SK-N-SH (cell line): ENCODE data around the gene RBPJL. TPM values are rescaled to one million over a fixed set of nuclear protein-coding genes. Genes with fewer than 3 reads are reported as not detected.

Experiments
- CTCF ChIA-PET: fragments of 300-600, 350-600 bp; formaldehyde crosslinking; extraction: SDS; loops from one replicate; lab custom pipeline; 2021; lab: Yijun Ruan, JAX
- POLR2A ChIA-PET: fragments of 350-600 bp; sonication (Branson Sonifier 250); formaldehyde crosslinking; extraction: SDS; loops from one replicate; lab custom pipeline; 2020; ENCODE audit warnings: antibody characterized with exemption, inconsistent platforms; lab: Yijun Ruan, JAX
- DNase-seq: peaks from one replicate; pipeline ENCODE4 v3.0.0; 2012
- H2AFZ ChIP-seq: fragments of 200-600 bp; sonication (generic); 2 replicates; pipeline ENCODE4 v1.8.1; 2016; ENCODE audit warnings: antibody characterized with exemption, mild to moderate bottlenecking, low read depth
- H3F3A ChIP-seq: fragments of 200-600 bp; sonication (generic); replicated peaks from 2 replicates; pipeline ENCODE3; 2016; ENCODE audit warnings: antibody characterized with exemption, mild to moderate bottlenecking; ENCODE audit not compliant: insufficient read depth
- H3K27ac ChIP-seq, 2 experiments: fragments of 200-500 bp in 1 of 2; fragments of 200-600 bp in 1 of 2; sonication (Bioruptor generic) in 1 of 2; sonication (generic), shearing (Covaris generic) in 1 of 2; 2 replicates each; pipeline versions ENCODE4 v1.5.1 to v1.6.1; 2014 to 2016; ENCODE audit warnings: low read depth in 2 of 2, inconsistent platforms in 1 of 2, low read length in 1 of 2, mild to moderate bottlenecking in 1 of 2, mixed read lengths in 1 of 2
- H3K27me3 ChIP-seq: fragments of 200-600 bp; sonication (generic), shearing (Covaris generic); 2 replicates; pipeline ENCODE4 v1.6.1; 2016; ENCODE audit warnings: mixed run types; ENCODE audit not compliant: insufficient read depth
- H3K36me3 ChIP-seq, 2 experiments: fragments of 200-500 bp in 1 of 2; fragments of 200-600 bp in 1 of 2; sonication (Bioruptor generic) in 1 of 2; sonication (generic) in 1 of 2; replicated peaks in 1 of 2; 2 replicates each; pipeline versions ENCODE3 to v1.5.1; 2014 to 2016; ENCODE audit warnings: low read length in 1 of 2, mild to moderate bottlenecking in 1 of 2; ENCODE audit not compliant: insufficient read depth in 2 of 2, control insufficient read depth in 1 of 2
- H3K4me1 ChIP-seq, 2 experiments: fragments of 200-500 bp in 1 of 2; fragments of 200-600 bp in 1 of 2; sonication (Bioruptor generic) in 1 of 2; sonication (generic), shearing (Covaris generic) in 1 of 2; 2 replicates each; pipeline versions ENCODE4 v1.5.1 to v1.6.1; 2014 to 2016; ENCODE audit warnings: low read depth in 1 of 2, low read length in 1 of 2, mixed run types in 1 of 2; ENCODE audit not compliant: insufficient read depth in 2 of 2, control insufficient read depth in 1 of 2
- H3K4me2 ChIP-seq: fragments of 200-600 bp; sonication (generic), shearing (Covaris generic); 2 replicates; pipeline ENCODE4 v1.6.1; 2017; ENCODE audit warnings: mixed run types
- H3K4me3 ChIP-seq, 2 experiments: fragments of 200-500 bp in 1 of 2; fragments of 200-600 bp in 1 of 2; sonication (Bioruptor generic) in 1 of 2; sonication (generic), shearing (Covaris generic) in 1 of 2; 2 replicates each; pipeline versions ENCODE4 v1.5.1 to v1.8.1; 2014 to 2016; ENCODE audit warnings: low read depth in 2 of 2, inconsistent platforms in 1 of 2, low read length in 1 of 2, mild to moderate bottlenecking in 1 of 2, mixed read lengths in 1 of 2, moderate library complexity in 1 of 2
- H3K79me2 ChIP-seq: fragments of 200-600 bp; sonication (generic); 2 replicates; pipeline ENCODE4 v1.8.1; 2017; ENCODE audit warnings: mild to moderate bottlenecking; ENCODE audit not compliant: insufficient read depth
- H3K9ac ChIP-seq: fragments of 200-600 bp; sonication (generic); 2 replicates; pipeline ENCODE4 v1.6.1; 2017; ENCODE audit warnings: mixed run types
- H3K9me2 ChIP-seq: fragments of 200-600 bp; sonication (generic); 2 replicates; pipeline ENCODE4 v1.6.1; 2017; ENCODE audit warnings: mixed run types
- H3K9me3 ChIP-seq: fragments of 200-600 bp; sonication (generic); 2 replicates; pipeline ENCODE4 v1.6.1; 2017; ENCODE audit warnings: mixed run types, mild to moderate bottlenecking, moderate library complexity
- H4K20me1 ChIP-seq: fragments of 200-600 bp; sonication (generic); 2 replicates; pipeline ENCODE4 v1.6.1; 2017; ENCODE audit warnings: mild to moderate bottlenecking, mixed run types; ENCODE audit not compliant: insufficient read depth
- CHD2 ChIP-seq: fragments of 150-350 bp; IDR thresholded peaks from 2 replicates; pipeline ENCODE4 v1.6.1; 2018; ENCODE audit warnings: low read length; ENCODE audit not compliant: partially characterized antibody
- FOSL2 ChIP-seq: IDR thresholded peaks from 2 replicates; pipeline ENCODE4 v1.4.0; 2012; ENCODE audit warnings: low read depth, mild to moderate bottlenecking, moderate library complexity, borderline replicate concordance
- FOXM1 ChIP-seq: IDR thresholded peaks from 2 replicates; pipeline ENCODE4 v1.4.0; 2012; ENCODE audit warnings: low read depth, mild to moderate bottlenecking
- GATA2 ChIP-seq: sonication (generic); formaldehyde crosslinking; IDR thresholded peaks from 2 replicates; pipeline ENCODE4 v1.5.0; 2020; ENCODE audit warnings: mild to moderate bottlenecking, missing genetic modification reagents
- JUND ChIP-seq: IDR thresholded peaks from 2 replicates; pipeline ENCODE4 v1.4.0; 2012
- MXI1 ChIP-seq: IDR thresholded peaks from 2 replicates; pipeline ENCODE4 v1.6.1; 2012; ENCODE audit warnings: mild to moderate bottlenecking, low read depth, low read length, improper control_type of control experiment
- NFIC ChIP-seq: IDR thresholded peaks from 2 replicates; pipeline ENCODE4 v1.4.0; 2012; ENCODE audit warnings: borderline replicate concordance
- POLR2AphosphoS5 ChIP-seq: IDR thresholded peaks from 2 replicates; pipeline ENCODE4 v1.6.1; 2012; ENCODE audit warnings: low read depth, low read length
- RCOR1 ChIP-seq: fragments of 150-350 bp; IDR thresholded peaks from 2 replicates; pipeline ENCODE4 v1.6.1; 2017; ENCODE audit warnings: antibody characterized with exemption, low read length
- SMC3 ChIP-seq: IDR thresholded peaks from 2 replicates; pipeline ENCODE4 v1.6.1; 2012; ENCODE audit warnings: low read depth, low read length, improper control_type of control experiment
- TAF1 ChIP-seq: IDR thresholded peaks from 2 replicates; pipeline ENCODE4 v1.6.1; 2012; ENCODE audit warnings: low read depth, mild to moderate bottlenecking, low read length, moderate library complexity, borderline replicate concordance
- TCF12 ChIP-seq: IDR thresholded peaks from 2 replicates; pipeline ENCODE4 v1.4.0; 2012
- TEAD4 ChIP-seq: IDR thresholded peaks from 2 replicates; pipeline ENCODE4 v1.4.0; 2012; ENCODE audit warnings: mild to moderate bottlenecking, borderline replicate concordance; ENCODE audit not compliant: insufficient read depth
- WGBS: methylation state at CpG from one replicate; pipeline ENCODE4 v1.1.6; 2017; ENCODE audit warnings: low lambda C conversion rate; 5-methylcytosine and 5-hydroxymethylcytosine counted together
- polyA plus RNA-seq, 3 experiments: library from polyadenylated mRNA; depleted of rRNA; stranded (reverse); fragments of >200 nt; gene quantifications; 2 replicates each; pipeline ENCODE4 v1.2.3, GENCODE V29; 2012
- TF ChIP-seq, protein P1 (sequence below): IDR thresholded peaks from 2 replicates; pipeline ENCODE4 v1.4.0; 2012; ENCODE audit warnings: low read depth, borderline replicate concordance
- TF ChIP-seq, protein P2 (sequence below): IDR thresholded peaks from 2 replicates; pipeline ENCODE4; 2012

Gene RBPJL
- polyA plus RNA-seq, 1 of the 3 experiments (the other 2 are of a cell fraction) = not detected

DNA sequence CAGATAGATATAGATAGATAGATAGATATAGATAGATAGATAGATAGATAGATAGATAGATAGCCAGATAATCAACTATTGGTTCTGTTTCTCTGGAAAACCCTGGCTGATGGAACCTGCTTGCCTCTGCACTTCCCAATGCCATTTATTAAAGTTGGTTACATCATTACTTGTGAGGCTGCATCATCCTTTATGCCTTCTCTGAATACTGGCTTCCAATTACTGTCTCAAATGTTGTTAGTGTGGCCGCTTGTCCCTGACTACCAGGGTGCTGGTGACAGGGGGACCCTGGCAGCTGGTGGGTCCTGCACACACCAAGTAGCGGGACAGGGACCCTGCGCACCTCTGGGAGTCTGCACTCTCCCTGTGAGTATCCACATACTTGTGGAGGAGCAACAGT, 48.4 kb upstream of the RBPJL start:
- Histone ChIP-seq H3K79me2 (no peaks in the 10 kb centered on the region), H3K27ac (no peak overlapping the region), H3K4me2 (no peak overlapping the region), H3K27me3 (peaks cover 39% of the 10 kb centered on the region), H3F3A (no peaks in the 10 kb centered on the region), H3K4me3 (no peak overlapping the region), H3K4me1 (no peaks in the 10 kb centered on the region), H2AFZ (no peak overlapping the region), H3K9ac (no peak overlapping the region), H4K20me1 (no peaks in the 10 kb centered on the region), H3K9me3 (no peaks in the 10 kb centered on the region), H3K36me3 (no peaks in the 10 kb centered on the region), H3K9me2 (no peaks in the 10 kb centered on the region)
- no peak for DNase-seq
- WGBS = 25% methylated on average over 3 of the region's 3 CpGs
- POLR2A ChIA-PET = no interaction called here
- TF ChIP-seq, protein P1, sequence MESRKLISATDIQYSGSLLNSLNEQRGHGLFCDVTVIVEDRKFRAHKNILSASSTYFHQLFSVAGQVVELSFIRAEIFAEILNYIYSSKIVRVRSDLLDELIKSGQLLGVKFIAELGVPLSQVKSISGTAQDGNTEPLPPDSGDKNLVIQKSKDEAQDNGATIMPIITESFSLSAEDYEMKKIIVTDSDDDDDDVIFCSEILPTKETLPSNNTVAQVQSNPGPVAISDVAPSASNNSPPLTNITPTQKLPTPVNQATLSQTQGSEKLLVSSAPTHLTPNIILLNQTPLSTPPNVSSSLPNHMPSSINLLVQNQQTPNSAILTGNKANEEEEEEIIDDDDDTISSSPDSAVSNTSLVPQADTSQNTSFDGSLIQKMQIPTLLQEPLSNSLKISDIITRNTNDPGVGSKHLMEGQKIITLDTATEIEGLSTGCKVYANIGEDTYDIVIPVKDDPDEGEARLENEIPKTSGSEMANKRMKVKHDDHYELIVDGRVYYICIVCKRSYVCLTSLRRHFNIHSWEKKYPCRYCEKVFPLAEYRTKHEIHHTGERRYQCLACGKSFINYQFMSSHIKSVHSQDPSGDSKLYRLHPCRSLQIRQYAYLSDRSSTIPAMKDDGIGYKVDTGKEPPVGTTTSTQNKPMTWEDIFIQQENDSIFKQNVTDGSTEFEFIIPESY = no peak
- TF ChIP-seq TAF1 = no peak
- no peak for TF ChIP-seq NFIC
- no peak for TF ChIP-seq MXI1
- no peak for TF ChIP-seq FOXM1
- TF ChIP-seq RCOR1 = no peak
- no peak for TF ChIP-seq TCF12
- TF ChIP-seq GATA2 (CRISPR knock-in tag) = no peak
- no peak for TF ChIP-seq CHD2
- CTCF ChIA-PET = no interaction called here

DNA sequence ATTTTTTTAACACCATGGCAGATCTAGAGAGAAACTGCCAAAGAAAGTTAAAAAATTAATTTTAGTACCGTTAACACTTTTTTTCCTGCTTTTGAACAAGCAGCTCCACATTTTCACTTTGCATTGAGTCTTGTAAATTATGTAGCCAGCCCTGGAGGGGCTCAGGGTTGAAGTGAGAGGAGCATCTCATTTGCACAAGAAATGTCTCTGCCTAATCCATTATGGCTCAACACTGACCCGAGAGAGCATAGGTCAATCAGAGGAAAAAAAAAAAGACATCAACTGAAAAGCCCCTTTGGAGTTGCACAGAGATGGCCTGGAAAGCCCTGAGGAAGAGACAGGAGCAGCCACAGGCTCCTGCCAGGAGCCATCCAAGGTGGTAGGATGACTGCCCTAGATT, 48.0 kb upstream of the RBPJL start:
- Histone ChIP-seq H3K9me3 (no peaks in the 10 kb centered on the region), H3K4me3 (no peak overlapping the region), H3K9me2 (no peaks in the 10 kb centered on the region), H3K4me1 (no peaks in the 10 kb centered on the region), H2AFZ (no peak overlapping the region), H3K4me2 (no peak overlapping the region), H3K79me2 (no peaks in the 10 kb centered on the region)
- no peak for DNase-seq
- TF ChIP-seq TAF1 (no peak), FOXM1 (no peak), FOSL2 (no peak), NFIC (no peak), TEAD4 (no peak), JUND (no peak), POLR2AphosphoS5 (no peak), SMC3 (no peak)
- TF ChIP-seq, protein P1 = no peak
- TF ChIP-seq, protein P2, sequence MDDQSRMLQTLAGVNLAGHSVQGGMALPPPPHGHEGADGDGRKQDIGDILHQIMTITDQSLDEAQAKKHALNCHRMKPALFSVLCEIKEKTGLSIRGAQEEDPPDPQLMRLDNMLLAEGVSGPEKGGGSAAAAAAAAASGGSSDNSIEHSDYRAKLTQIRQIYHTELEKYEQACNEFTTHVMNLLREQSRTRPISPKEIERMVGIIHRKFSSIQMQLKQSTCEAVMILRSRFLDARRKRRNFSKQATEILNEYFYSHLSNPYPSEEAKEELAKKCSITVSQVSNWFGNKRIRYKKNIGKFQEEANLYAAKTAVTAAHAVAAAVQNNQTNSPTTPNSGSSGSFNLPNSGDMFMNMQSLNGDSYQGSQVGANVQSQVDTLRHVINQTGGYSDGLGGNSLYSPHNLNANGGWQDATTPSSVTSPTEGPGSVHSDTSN = no peak
- TF ChIP-seq, all 33 proteins: peak for 0
- no peaks in the 10 kb centered on the region for H3K36me3 ChIP-seq
- H3K9ac ChIP-seq = no peak overlapping the region
- H3K27me3 ChIP-seq = peaks cover 35% of the 10 kb centered on the region
- H3F3A ChIP-seq = no peaks in the 10 kb centered on the region
- H4K20me1 ChIP-seq = no peaks in the 10 kb centered on the region
- whole genome bisulfite sequencing = 6% methylated on average over 2 of the region's 2 CpGs
- CTCF ChIA-PET = no interaction called here
- POLR2A ChIA-PET = no interaction called here
- no peak overlapping the region for H3K27ac ChIP-seq
